Neural cell (in vitro differentiated cells): ENCODE data around the gene C16orf90. TPM values are rescaled to one million over a fixed set of nuclear protein-coding genes. Genes with fewer than 3 reads are reported as not detected.

ENCODE experiments used
- H2AFZ ChIP-seq: fragments of 200-600, 300-800 bp; sonication (generic), shearing (Covaris generic); 2 replicates; pipeline ENCODE4 v1.6.0; 2014; ENCODE audit warnings: low read depth, mild to moderate bottlenecking, antibody characterized with exemption, low read length, moderate library complexity
- H3F3A ChIP-seq: fragments of 200-600 bp; shearing (Covaris generic); 2 replicates; pipeline ENCODE4 v1.6.1; 2016; ENCODE audit warnings: mild to moderate bottlenecking, moderate library complexity, mixed read lengths, antibody characterized with exemption, low read length; ENCODE audit not compliant: insufficient read depth, poor library complexity, severe bottlenecking
- H3K27ac ChIP-seq: fragments of 200-600, 300-800 bp; sonication (generic), shearing (Covaris generic); 2 replicates; pipeline ENCODE4 v1.5.1; 2014; ENCODE audit warnings: mild to moderate bottlenecking, low read length, moderate library complexity
- H3K27me3 ChIP-seq: fragments of 300-800, 200-600 bp; sonication (generic), shearing (Covaris generic); 2 replicates; pipeline ENCODE4 v1.6.0; 2014; ENCODE audit warnings: mild to moderate bottlenecking, low read depth, low read length, moderate library complexity; ENCODE audit not compliant: insufficient read depth
- H3K36me3 ChIP-seq: fragments of 300-800, 200-600 bp; sonication (generic), shearing (Covaris generic); 2 replicates; pipeline ENCODE4 v1.5.1; 2014; ENCODE audit warnings: mild to moderate bottlenecking, antibody characterized with exemption, low read length, moderate library complexity; ENCODE audit not compliant: insufficient read depth
- H3K4me2 ChIP-seq: fragments of 300-800, 200-600 bp; sonication (generic), shearing (Covaris generic); 2 replicates; pipeline ENCODE4 v1.6.0; 2014; ENCODE audit warnings: mild to moderate bottlenecking, low read length
- H3K4me3 ChIP-seq: fragments of 300-800, 200-600 bp; sonication (generic), shearing (Covaris generic); 2 replicates; pipeline ENCODE4 v1.5.1; 2014; ENCODE audit warnings: mild to moderate bottlenecking, low read length, moderate library complexity
- H3K79me2 ChIP-seq: fragments of 200-600 bp; shearing (Covaris generic); replicated peaks from 2 replicates; pipeline ENCODE4 v1.6.0; 2014; ENCODE audit warnings: mild to moderate bottlenecking, low read length, moderate library complexity; ENCODE audit not compliant: insufficient read depth
- H3K9ac ChIP-seq: fragments of 300-800, 200-600 bp; sonication (generic), shearing (Covaris generic); 2 replicates; pipeline ENCODE4 v1.6.1; 2016; ENCODE audit warnings: mild to moderate bottlenecking, low read length, mixed read lengths
- H3K9me2 ChIP-seq: fragments of 200-600 bp; shearing (Covaris generic); 2 replicates; pipeline ENCODE4 v1.6.1; 2016; ENCODE audit warnings: mild to moderate bottlenecking, low read length, mixed read lengths; ENCODE audit not compliant: insufficient read depth
- H3K9me3 ChIP-seq: fragments of 200-600, 300-800 bp; sonication (generic), shearing (Covaris generic); 2 replicates; pipeline ENCODE4 v1.6.1; 2016; ENCODE audit warnings: mild to moderate bottlenecking, mixed run types, low read length, moderate library complexity, mixed read lengths
- H4K20me1 ChIP-seq: fragments of 200-600 bp; shearing (Covaris generic); 2 replicates; pipeline ENCODE4 v1.6.1; 2016; ENCODE audit warnings: mild to moderate bottlenecking, mixed run types; ENCODE audit not compliant: insufficient read depth
- EP300 ChIP-seq: fragments of 450-650 bp; conservative IDR thresholded peaks from 2 replicates; pipeline ENCODE4 v1.6.1; 2014; ENCODE audit warnings: antibody characterized with exemption, mild to moderate bottlenecking, moderate library complexity; ENCODE audit not compliant: poor library complexity, severe bottlenecking
- EZH2 ChIP-seq: fragments of 200-600, 300-800 bp; shearing (Covaris generic), sonication (generic); IDR thresholded peaks from 2 replicates; pipeline ENCODE4 v1.6.1; 2014; ENCODE audit warnings: antibody characterized with exemption, low read length, borderline replicate concordance, mild to moderate bottlenecking; ENCODE audit not compliant: insufficient read depth, poor library complexity, severe bottlenecking
- MXI1 ChIP-seq: fragments of 450-650 bp; conservative IDR thresholded peaks from 2 replicates; pipeline ENCODE4 v1.6.1; 2014; ENCODE audit warnings: antibody characterized with exemption, mild to moderate bottlenecking; ENCODE audit not compliant: poor library complexity, severe bottlenecking
- POLR2AphosphoS5 ChIP-seq: IDR thresholded peaks from 2 replicates; pipeline ENCODE4 v1.6.1; 2012
- RAD21 ChIP-seq: fragments of 450-650 bp; conservative IDR thresholded peaks from 2 replicates; pipeline ENCODE4 v1.6.1; 2014; ENCODE audit warnings: antibody characterized with exemption, mild to moderate bottlenecking, moderate library complexity
- SMC3 ChIP-seq: fragments of 450-650 bp; conservative IDR thresholded peaks from 2 replicates; pipeline ENCODE4 v1.6.1; 2014; ENCODE audit warnings: antibody characterized with exemption, mild to moderate bottlenecking, moderate library complexity; ENCODE audit not compliant: poor library complexity
- TAF1 ChIP-seq: IDR thresholded peaks from 2 replicates; pipeline ENCODE4 v1.6.1; 2012; ENCODE audit warnings: low read depth
- polyA plus RNA-seq: library from polyadenylated mRNA; depleted of rRNA; stranded (reverse); fragments of >200 nt; gene quantifications from 2 replicates; pipeline ENCODE4 v1.2.3, GENCODE V29; 2014
- TF ChIP-seq, protein P1 (sequence below): IDR thresholded peaks from 2 replicates; pipeline ENCODE4 v1.6.1; 2012; ENCODE audit warnings: borderline replicate concordance
- TF ChIP-seq, protein P2 (sequence below): fragments of 450-650 bp; IDR thresholded peaks from 2 replicates; pipeline ENCODE4 v1.5.1; 2014; ENCODE audit warnings: antibody characterized with exemption, mild to moderate bottlenecking, moderate library complexity; ENCODE audit not compliant: poor library complexity, severe bottlenecking

The C16orf90 gene
- polyA plus RNA-seq, 1 donor from 2014 or later = not detected

DNA sequence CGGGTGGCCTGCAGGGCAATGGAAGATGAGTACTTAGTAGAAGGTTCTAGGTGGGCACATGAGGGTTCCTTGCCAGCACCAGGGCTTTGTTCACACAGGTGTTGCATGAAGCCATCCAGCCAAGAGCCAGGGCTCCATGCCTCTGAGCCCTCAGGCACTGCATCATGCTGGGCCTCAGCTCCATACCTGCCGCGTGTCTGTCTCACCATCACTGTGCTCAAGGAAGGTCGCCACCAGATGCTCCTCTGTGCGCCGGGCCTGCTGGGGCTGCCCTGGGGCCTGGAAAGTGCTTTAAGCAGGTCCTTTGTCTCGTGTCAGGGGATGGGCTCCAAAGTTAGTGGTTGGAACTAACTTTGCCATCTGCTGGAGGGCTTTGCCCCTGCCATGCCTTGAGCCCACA is 25.6 kb downstream of the C16orf90 start:
- Histone ChIP-seq H3F3A (no peaks in the 10 kb centered on the region), H3K9ac (no peak overlapping the region), H3K4me3 (no peak overlapping the region), H3K27ac (no peak overlapping the region), H2AFZ (no peak overlapping the region), H3K36me3 (no peaks in the 10 kb centered on the region), H3K79me2 (peaks cover 22% of the 10 kb centered on the region), H3K27me3 (no peaks in the 10 kb centered on the region), H3K4me2 (no peak overlapping the region), H3K9me3 (no peaks in the 10 kb centered on the region), H4K20me1 (no peaks in the 10 kb centered on the region), H3K9me2 (no peaks in the 10 kb centered on the region)
- TF ChIP-seq EP300 = no peak
- TF ChIP-seq, protein P1, sequence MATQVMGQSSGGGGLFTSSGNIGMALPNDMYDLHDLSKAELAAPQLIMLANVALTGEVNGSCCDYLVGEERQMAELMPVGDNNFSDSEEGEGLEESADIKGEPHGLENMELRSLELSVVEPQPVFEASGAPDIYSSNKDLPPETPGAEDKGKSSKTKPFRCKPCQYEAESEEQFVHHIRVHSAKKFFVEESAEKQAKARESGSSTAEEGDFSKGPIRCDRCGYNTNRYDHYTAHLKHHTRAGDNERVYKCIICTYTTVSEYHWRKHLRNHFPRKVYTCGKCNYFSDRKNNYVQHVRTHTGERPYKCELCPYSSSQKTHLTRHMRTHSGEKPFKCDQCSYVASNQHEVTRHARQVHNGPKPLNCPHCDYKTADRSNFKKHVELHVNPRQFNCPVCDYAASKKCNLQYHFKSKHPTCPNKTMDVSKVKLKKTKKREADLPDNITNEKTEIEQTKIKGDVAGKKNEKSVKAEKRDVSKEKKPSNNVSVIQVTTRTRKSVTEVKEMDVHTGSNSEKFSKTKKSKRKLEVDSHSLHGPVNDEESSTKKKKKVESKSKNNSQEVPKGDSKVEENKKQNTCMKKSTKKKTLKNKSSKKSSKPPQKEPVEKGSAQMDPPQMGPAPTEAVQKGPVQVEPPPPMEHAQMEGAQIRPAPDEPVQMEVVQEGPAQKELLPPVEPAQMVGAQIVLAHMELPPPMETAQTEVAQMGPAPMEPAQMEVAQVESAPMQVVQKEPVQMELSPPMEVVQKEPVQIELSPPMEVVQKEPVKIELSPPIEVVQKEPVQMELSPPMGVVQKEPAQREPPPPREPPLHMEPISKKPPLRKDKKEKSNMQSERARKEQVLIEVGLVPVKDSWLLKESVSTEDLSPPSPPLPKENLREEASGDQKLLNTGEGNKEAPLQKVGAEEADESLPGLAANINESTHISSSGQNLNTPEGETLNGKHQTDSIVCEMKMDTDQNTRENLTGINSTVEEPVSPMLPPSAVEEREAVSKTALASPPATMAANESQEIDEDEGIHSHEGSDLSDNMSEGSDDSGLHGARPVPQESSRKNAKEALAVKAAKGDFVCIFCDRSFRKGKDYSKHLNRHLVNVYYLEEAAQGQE = no peak
- TF ChIP-seq TAF1 = no peak
- TF ChIP-seq SMC3 = no peak
- TF ChIP-seq, protein P2, sequence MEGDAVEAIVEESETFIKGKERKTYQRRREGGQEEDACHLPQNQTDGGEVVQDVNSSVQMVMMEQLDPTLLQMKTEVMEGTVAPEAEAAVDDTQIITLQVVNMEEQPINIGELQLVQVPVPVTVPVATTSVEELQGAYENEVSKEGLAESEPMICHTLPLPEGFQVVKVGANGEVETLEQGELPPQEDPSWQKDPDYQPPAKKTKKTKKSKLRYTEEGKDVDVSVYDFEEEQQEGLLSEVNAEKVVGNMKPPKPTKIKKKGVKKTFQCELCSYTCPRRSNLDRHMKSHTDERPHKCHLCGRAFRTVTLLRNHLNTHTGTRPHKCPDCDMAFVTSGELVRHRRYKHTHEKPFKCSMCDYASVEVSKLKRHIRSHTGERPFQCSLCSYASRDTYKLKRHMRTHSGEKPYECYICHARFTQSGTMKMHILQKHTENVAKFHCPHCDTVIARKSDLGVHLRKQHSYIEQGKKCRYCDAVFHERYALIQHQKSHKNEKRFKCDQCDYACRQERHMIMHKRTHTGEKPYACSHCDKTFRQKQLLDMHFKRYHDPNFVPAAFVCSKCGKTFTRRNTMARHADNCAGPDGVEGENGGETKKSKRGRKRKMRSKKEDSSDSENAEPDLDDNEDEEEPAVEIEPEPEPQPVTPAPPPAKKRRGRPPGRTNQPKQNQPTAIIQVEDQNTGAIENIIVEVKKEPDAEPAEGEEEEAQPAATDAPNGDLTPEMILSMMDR = no peak
- TF ChIP-seq MXI1 = no peak
- no peak for TF ChIP-seq POLR2AphosphoS5
- no peak for TF ChIP-seq RAD21
- TF ChIP-seq EZH2 = no peak

DNA sequence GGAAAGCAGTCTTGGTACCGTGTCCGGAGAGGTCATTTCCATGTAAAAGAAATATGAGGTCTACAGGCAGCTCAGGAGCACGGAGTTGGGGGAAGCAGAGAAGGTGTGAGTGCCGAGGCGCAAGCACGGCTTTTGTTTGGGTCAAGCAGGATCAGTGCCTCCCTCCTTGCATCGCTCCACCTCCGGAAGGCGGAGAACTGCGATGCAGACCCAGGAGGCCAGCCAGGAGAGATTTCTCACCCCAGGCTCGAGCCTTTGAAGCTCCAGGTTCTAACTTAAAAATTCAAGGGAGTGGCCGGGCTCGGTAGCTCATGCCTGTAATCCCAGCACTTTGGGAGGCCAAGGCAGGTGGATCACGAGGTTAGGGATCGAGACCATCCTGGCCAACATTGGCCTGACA is 26.8 kb downstream of the C16orf90 start:
- no peak overlapping the region for H3K4me3 ChIP-seq
- no peak overlapping the region for H2AFZ ChIP-seq
- H3K9me2 ChIP-seq = no peaks in the 10 kb centered on the region
- H3K36me3 ChIP-seq = no peaks in the 10 kb centered on the region
- no peak overlapping the region for H3K4me2 ChIP-seq
- no peak overlapping the region for H3K9ac ChIP-seq
- no peaks in the 10 kb centered on the region for H3K27me3 ChIP-seq
- H3K27ac ChIP-seq = no peak overlapping the region
- H3F3A ChIP-seq = no peaks in the 10 kb centered on the region
- no peaks in the 10 kb centered on the region for H4K20me1 ChIP-seq
- no peaks in the 10 kb centered on the region for H3K9me3 ChIP-seq
- TF ChIP-seq, protein P1 = no peak
- TF ChIP-seq TAF1 (no peak), POLR2AphosphoS5 (no peak), RAD21 (no peak), MXI1 (no peak), SMC3 (no peak), EP300 (no peak), EZH2 (no peak)
- TF ChIP-seq, protein P2 = no peak
- H3K79me2 ChIP-seq = peaks cover 32% of the 10 kb centered on the region
